ENCODE results near the gene RPA3.
A peak's percentile ranks its signal among the peaks of the same experiment; 100 is the strongest.

RPA3 gene

GRCh38 chr7:7650682-7651206 lies 67.7 kb downstream of the RPA3 start:
- no peak for DNase-seq

GRCh38 chr7:7647495-7648036 lies 70.8 kb downstream of the RPA3 start:
- DNase-seq, result no peak

- DNase-seq, result no peak
Observed at GRCh38 chr7:7642081-7642480, 76.3 kb downstream of the RPA3 start.

- peak; percentile 35 for DNase-seq
Observed at GRCh38 chr7:7641129-7641663, 77.2 kb downstream of the RPA3 start.

- DNase-seq, result peak; percentile 96
Observed at GRCh38 chr7:7640221-7641128, 77.9 kb downstream of the RPA3 start, which contains the start of gene UMAD1. TSS of gene UMAD1 (plus strand) at chr7:7640752. CDS start at chr7:7673372, 32,620 bp downstream.

GRCh38 chr7:7639847-7640220 lies 78.6 kb downstream of the RPA3 start:
- no peak for DNase-seq

- DNase-seq, result no peak
Observed at GRCh38 chr7:7639421-7639820, 79.0 kb downstream of the RPA3 start.

- DNase-seq, result no peak
Observed at GRCh38 chr7:7630626-7631329, 87.6 kb downstream of the RPA3 start.

GRCh38 chr7:7628476-7628875 lies 89.9 kb downstream of the RPA3 start:
- DNase-seq, result no peak

- no peak for DNase-seq
Observed at GRCh38 chr7:7620644-7621210, 97.7 kb downstream of the RPA3 start.

GRCh38 chr7:7620236-7620635 lies 98.2 kb downstream of the RPA3 start:
- no peak for DNase-seq

- DNase-seq, result no peak
Observed at GRCh38 chr7:7618410-7618809, 100.0 kb downstream of the RPA3 start.

- DNase-seq, result no peak
Observed at GRCh38 chr7:7617550-7617949, 100.9 kb downstream of the RPA3 start.

- no peak for DNase-seq
Observed at GRCh38 chr7:7614018-7614741, 104.2 kb downstream of the RPA3 start.

- DNase-seq, result no peak
Observed at GRCh38 chr7:7613210-7613609, 105.2 kb downstream of the RPA3 start.

GRCh38 chr7:7612519-7612918 lies 105.9 kb downstream of the RPA3 start:
- DNase-seq, result no peak

GRCh38 chr7:7609330-7609729 lies 109.1 kb downstream of the RPA3 start:
- DNase-seq, result no peak

- DNase-seq, result no peak
Observed at GRCh38 chr7:7607010-7607409, 111.4 kb downstream of the RPA3 start.

GRCh38 chr7:7596176-7596575 lies 122.2 kb downstream of the RPA3 start:
- DNase-seq, result no peak

- DNase-seq, result no peak
Observed at GRCh38 chr7:7595451-7595850, 123.0 kb downstream of the RPA3 start.

Measured in T1000 (cell line).